ENCODE measurements around the gene CA5A.

DNA sequence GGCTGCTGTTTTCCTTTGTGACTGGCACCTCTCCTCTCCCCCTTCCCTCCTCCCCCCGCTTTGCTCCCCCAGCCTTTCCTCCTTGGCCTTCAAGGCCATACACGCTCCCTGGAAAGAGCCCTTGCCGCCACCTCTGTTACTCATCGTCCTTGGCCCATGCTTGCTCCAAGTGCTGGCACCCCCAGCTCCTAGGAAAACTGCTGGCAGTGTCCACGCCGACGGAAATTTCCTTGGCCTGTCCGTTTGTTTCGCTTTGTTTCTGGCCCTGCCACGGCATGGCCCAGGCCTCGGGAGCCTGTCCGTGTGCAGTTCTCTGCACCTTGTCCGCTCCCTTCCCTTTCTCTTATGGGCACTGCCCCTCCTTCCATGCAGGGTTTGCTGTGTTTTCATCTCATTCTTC is 18.0 kb downstream of the CA5A start:
- no peak for TF ChIP-seq POLR2AphosphoS5 (IDR thresholded peaks at IDR 0.05; ENCODE audit: low read depth)
- TF ChIP-seq, protein P1, sequence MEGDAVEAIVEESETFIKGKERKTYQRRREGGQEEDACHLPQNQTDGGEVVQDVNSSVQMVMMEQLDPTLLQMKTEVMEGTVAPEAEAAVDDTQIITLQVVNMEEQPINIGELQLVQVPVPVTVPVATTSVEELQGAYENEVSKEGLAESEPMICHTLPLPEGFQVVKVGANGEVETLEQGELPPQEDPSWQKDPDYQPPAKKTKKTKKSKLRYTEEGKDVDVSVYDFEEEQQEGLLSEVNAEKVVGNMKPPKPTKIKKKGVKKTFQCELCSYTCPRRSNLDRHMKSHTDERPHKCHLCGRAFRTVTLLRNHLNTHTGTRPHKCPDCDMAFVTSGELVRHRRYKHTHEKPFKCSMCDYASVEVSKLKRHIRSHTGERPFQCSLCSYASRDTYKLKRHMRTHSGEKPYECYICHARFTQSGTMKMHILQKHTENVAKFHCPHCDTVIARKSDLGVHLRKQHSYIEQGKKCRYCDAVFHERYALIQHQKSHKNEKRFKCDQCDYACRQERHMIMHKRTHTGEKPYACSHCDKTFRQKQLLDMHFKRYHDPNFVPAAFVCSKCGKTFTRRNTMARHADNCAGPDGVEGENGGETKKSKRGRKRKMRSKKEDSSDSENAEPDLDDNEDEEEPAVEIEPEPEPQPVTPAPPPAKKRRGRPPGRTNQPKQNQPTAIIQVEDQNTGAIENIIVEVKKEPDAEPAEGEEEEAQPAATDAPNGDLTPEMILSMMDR (conservative IDR thresholded peaks at IDR 0.05; ENCODE audit: low read depth in 2 of 2) = no peak
- TF ChIP-seq JUNB (IDR thresholded peaks at IDR 0.05; ENCODE audit: unreplicated experiment) = no peak
- TF ChIP-seq EZH2 (IDR thresholded peaks at IDR 0.05; ENCODE audit: low read depth, unreplicated experiment) = no peak

All from GM23338 (cell line).